CD4-positive, alpha-beta T cell treated with Interleukin-10 for 1 hour (primary cell): ENCODE results near the gene NME3.

ENCODE experiments used
- DNase-seq: peaks from one replicate; pipeline ENCODE4 v3.0.0-alpha.2; 2020

The NME3 gene

GRCh38 chr16:1768061-1768766 is 3.1 kb downstream of the NME3 start:
- DNase-seq, result no peak

- DNase-seq, result no peak
Measured at GRCh38 chr16:1767116-1767994, 4.0 kb downstream of the NME3 start.

DNA sequence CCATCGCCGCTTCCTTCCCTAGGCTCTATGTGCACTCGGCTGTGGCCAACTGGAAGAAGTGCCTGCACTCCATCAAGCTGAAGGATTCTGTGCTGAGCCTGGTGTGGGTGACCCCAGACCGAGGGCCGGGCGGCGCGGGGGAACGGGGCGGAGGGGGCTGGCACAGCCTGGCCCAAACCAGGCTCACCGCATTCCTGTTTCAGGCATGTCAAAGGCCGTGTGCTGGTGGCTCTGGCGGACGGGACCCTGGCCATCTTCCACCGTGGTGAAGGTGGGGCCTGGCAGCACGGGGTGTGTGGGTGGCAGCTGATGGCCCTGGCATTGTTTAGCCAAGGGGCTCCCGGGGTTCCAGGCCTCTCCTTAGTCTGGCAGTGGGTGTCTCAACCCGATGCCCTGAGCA is 4.6 kb downstream of the NME3 start:
- DNase-seq, result no peak

DNA sequence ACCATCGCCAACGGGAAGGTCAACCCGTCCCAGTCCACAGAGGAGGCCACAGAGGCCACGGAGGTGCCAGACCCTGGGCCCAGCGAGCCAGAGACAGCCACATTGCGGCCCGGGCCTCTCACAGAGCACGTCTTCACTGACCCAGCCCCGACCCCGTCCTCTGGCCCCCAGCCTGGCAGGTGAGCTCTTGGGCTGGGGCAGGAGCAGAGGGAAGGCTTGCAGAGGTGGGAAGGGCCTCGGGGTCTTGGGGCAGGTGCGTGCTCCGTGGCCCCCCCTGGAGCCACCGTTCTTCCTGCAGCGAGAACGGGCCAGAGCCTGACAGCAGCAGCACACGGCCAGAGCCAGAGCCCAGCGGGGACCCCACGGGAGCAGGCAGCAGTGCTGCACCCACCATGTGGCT is 5.1 kb downstream of the NME3 start:
- no peak for DNase-seq

GRCh38 chr16:1765826-1766225 is 5.5 kb downstream of the NME3 start:
- DNase-seq, result no peak

DNA sequence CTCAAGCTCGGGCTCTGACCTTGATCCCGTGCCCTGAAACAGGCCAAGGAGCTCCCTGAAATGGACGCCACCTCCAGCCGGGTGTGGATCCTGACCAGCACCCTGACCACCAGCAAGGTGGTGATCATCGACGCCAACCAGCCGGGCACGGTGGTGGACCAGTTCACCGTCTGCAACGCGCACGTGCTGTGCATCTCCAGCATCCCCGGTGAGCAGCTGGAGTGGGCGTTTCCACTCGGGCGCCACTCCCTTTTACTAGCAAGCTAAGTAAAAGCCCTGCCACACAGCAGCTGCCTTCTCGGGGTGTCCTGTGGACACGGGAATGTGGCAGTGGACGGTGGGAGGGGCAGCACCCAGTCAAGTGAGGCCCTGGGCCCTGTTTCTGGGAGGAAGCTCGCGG is 6.4 kb downstream of the NME3 start:
- no peak for DNase-seq

DNA sequence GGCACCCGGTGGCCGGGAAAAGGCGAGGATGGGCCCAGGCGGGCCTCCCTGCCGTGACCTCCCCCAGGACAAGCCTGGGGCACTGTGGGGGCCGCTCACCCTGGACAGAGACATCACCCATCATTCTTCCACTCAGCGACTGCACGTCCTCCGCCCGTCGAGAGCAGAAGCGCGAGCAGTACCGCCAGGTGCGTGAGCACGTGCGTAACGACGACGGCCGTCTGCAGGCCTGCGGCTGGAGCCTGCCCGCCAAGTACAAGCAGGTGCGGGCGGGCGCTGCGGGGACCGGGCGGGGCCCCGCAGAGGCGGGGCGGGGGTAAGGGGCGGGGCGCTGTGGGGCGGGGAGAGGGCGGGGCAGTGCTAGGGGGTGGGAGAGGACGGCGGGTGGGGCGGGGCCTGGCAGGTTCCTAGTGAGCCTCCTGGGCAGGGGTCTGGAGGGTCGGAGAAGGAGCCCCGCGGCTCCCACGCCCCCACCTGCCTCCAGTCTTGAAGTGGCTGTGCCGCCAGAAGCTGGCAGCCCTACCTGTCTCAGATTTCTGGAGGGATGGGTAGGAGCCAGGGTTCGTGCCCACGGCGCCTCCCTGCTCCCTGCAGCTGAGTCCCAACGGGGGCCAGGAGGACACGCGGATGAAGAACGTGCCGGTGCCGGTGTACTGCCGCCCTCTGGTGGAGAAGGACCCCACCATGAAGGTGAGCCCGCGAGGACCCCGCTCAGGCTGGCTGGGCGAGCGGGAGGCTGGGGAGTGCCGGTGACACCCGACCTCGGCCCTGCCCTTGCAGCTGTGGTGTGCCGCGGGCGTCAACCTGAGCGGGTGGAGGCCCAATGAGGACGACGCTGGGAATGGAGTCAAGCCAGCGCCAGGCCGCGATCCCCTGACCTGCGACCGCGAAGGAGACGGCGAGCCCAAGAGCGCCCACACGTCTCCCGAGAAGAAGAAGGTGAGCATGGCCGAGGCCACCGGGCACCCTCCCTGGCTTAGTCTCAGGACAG is 7.5 kb downstream of the NME3 start:
- no peak for DNase-seq

DNA sequence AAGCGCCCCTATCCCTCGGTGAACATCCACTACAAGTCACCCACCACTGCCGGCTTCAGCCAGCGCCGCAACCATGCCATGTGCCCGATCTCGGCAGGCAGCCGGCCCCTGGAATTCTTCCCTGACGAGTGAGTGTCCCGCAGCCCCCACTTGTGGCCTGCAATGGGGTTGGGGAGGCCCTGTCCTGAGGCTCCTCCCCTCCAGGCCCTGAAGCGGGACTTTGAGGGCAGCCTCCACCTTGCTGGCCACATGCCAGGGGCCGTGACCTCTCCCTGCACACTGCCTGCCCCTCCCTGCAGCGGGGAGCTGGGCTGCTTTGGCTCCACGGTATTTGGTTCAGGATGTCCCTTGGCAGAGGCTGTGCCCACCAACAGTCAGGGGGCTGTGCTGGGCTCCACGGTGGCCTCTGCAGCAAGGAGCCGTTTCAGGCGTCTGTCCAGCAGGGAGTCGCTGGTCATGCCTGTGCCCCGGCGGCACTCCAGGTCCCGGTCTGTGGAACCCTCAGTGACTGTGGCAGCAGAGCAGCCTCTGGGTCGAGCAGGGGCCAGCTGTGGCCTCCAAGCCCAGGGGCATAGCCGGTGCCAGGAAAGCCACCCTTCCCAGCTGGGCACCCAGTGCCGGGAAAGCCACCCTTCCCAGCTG is 8.3 kb downstream of the NME3 start:
- no peak for DNase-seq

DNA sequence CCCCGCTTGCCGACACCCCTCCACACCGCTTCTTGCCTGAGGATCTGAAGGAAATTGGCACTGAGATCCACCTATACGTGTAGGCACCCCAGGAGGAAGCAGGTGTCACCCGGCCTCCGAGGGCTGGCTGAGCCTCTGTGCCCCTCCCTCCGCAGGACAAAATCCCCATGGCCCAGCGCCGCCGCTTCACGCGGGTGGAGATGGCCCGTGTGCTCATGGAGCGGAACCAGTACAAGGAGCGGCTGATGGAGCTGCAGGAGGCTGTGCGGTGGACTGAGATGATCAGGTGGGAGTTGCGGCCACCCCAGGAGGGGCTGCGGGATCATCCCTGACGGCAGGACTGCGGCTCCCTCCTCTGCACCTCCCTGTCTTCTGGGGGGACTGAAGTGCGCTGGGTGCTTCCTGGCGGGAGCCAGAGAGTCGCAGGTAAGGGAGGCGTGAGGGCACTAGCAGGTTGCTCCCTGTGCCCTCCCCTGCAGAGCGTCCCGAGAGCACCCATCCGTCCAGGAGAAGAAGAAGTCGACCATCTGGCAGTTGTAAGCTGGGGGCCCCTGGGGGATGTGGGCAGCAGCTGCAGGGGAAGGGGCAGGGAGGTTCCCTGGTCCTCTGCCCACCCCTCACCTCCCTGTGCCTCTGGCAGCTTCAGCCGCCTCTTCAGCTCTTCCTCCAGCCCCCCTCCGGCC is 9.0 kb downstream of the NME3 start:
- DNase-seq, result no peak

GRCh38 chr16:1761751-1762150 is 9.6 kb downstream of the NME3 start:
- no peak for DNase-seq

DNA sequence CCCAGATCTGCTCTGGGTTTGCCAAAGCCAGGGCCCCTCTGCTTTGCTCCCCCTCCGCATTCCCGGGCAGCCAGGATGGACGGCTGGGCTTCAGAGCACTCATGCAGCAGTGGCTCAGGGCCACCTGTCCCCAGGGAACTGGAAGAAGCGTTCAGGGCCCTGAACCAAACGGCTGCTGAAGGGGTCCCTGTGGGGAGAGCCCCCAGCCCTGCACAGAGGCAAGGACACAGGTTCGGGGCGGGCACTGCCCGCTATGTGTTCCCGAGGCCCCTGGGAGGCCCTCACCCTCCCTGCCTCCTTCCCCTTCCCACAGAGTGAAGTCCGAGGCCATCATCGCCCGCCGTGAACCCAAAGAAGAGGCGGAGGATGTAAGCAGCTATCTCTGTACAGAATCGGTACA is 10.4 kb downstream of the NME3 start:
- no peak for DNase-seq

GRCh38 chr16:1759511-1759910 is 11.8 kb downstream of the NME3 start:
- no peak for DNase-seq

DNA sequence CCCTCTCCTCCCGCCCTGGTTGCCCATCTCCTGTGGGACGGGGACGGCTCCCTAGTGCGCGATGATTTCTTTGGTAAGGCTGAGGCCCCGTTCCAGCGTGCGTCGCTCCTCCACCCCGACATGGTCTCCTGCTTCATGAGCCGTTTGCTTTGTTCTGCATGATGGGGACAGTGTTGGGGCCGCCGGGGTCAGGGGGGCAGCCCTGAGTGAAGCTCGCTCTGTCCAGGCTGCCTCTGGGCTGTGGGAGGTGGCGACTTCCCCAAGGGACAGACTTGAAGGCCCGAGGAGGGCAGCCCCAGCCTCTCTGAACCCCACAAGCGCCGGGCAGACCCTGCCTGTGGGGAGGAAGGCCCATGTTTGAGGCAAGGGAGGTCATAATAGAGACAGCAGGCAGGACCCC is 12.4 kb downstream of the NME3 start:
- DNase-seq, result no peak

DNA sequence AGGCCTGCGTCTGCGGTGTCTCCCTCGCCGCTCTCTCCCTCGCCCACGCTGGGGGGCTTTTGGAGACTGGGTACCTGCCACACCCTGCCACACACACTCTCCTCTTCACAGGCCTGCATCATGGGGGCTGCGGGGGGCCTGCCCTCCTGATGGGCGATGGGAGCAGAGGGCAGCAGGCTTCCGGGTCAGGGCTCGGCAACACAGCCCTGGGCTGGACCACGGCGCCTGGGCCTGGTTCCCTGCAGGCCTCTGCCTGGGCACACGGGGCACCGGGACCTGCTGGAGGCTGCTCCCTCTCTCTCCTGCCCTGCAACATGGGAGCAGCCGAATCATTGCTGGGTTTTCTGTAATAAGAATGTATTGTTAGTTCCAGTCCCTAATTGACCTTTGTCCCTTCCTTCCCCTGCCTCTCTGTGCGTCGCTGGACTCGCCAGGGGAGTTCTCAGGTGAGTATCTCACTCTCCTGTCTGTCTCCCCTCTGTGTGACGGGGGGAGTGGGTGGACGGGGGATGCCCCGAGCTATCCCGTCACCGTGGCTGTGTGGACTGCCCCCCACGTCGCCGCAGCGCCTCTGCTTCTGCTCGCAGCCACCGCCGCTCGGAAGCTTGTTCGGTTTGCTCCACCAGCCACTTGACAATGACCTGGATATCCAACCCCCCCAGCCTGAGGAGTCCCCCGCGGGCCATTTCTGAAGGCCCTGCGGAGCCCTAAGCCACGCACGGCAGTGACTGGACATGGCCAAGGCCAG is 13.5 kb downstream of the NME3 start:
- DNase-seq, result no peak

GRCh38 chr16:1754204-1754603 is 17.1 kb downstream of the NME3 start:
- no peak for DNase-seq

DNA sequence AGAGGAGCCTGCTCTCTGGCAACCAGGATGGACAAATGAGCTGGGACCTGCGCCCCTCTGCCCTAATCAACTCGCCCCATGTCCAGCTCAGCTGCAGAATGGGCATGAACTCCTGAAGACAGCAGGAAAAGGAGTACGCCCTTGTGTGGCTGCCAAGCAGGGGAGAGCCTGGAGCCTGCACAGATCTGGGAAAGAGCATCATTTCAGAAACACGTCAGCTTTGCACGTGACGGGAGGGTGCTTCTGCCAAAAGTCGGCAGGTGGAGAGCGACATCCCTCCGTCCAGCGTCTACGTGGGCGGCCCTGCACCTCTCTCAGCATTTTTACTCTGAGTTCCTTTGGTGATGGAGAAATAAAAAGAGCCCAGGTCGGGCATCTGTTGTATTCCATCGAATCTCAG is 18.5 kb downstream of the NME3 start:
- no peak for DNase-seq

- DNase-seq, result no peak
Measured at GRCh38 chr16:1751946-1752345, 19.4 kb downstream of the NME3 start.

DNA sequence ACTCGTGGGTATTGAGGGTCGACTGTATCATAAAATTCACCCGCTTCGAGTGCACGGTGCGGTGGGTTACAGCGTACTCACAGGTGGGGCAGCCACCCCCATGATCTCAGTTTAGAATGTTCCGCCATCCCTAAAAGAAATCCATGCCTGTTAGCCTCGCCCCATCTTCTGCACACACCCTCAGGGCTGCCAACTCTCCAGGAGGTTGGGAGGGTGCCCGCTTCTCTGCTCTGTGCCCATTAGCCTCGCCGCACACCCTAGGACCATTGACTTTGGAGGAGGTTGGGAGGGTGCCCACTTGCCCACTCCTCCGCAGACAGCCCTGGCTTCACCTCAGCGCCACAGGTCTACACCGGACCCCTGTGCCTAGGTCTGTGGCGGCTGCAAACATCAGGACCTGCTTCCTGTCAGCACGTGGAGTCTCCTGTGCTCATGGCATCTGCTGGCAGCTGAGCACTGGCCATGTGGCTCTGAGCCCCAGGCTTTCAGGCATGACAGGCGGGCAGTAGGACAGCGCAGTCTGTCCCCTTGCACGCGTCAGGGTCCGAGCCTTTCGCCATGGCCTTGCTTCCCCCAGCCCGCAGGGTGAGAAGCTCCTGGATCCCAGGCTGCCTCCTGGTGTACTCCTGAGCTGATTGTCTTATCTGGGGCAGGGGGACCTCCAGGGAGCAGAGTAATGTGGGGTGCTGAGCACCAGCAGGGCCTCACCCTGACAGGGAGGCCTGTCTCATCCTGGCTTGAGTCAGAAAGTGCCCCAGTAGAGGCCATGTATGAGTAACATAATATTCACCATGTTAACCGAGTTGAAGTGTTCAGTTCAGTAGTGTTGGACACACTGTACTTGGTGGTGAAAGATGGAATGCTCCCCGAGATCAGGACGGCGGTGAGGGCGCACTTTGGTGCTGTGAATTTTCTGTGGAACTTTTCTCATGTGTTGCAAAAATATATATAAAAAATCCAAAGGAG is 21.9 kb downstream of the NME3 start:
- no peak for DNase-seq

GRCh38 chr16:1747934-1748333 is 23.4 kb downstream of the NME3 start:
- no peak for DNase-seq

DNA sequence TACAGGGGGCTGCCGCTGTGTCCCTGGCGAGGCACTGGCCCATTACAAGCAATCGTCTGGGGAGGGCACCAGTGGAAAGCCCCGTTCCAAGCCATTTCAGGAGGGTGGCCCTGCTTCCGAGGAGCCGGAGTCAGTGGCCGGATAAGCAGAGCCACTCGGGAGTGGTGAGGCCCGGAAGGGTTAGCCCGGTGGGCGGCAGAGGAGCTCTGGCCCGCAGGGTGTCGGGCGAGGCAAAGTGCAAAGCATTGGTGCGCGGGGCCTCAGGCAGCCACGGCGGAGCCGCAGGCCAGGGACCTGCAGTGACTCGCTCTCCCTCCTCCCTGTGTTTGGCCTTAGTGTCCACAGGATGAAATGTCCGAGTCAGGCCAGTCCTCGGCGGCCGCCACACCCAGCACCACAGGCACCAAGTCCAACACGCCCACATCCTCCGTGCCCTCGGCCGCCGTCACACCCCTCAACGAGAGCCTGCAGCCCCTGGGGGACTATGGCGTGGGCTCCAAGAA is 24.6 kb downstream of the NME3 start:
- DNase-seq, result no peak
